ENCODE results near the gene SSC4D. TPM values are rescaled to one million over a fixed set of nuclear protein-coding genes. Genes with fewer than 3 reads are reported as not detected.

The SSC4D gene
- total and polyA plus RNA-seq, 9 of the 15 experiments (the other 6 are each of a cell fraction or from before 2014, with no cell fraction given), result 0.06 to 1.1 (median 0.85) TPM; not detected in 1

GRCh38 chr7:76372984-76373833 is 36.3 kb downstream of the SSC4D start (continued):
- TF ChIP-seq FOXK1 (CRISPR knock-in tag; IDR thresholded peaks at IDR 0.05; ENCODE audit: borderline replicate concordance), result peak; percentile 49; the same call in 1 of the 2 replicates
- no peak for TF ChIP-seq ZNF134 (CRISPR knock-in tag; conservative IDR thresholded peaks at IDR 0.05)
- TF ChIP-seq ZFP30 (CRISPR knock-in tag; IDR thresholded peaks at IDR 0.05; ENCODE audit: borderline replicate concordance), result no peak
- no peak for TF ChIP-seq FOXJ3 (CRISPR knock-in tag; IDR thresholded peaks at IDR 0.05)
- no peak for TF ChIP-seq CAMTA2 (CRISPR knock-in tag; conservative IDR thresholded peaks at IDR 0.05)
- TF ChIP-seq CC2D1A (IDR thresholded peaks at IDR 0.05), result peak; percentile 51; the same call in 1 of the 2 replicates
- TF ChIP-seq PRPF4 (IDR thresholded peaks at IDR 0.05; ENCODE audit: insufficient read depth, low read depth, low read length, poor library complexity, severe bottlenecking), result no peak
- no peak for TF ChIP-seq PYGO2 (tag; IDR thresholded peaks at IDR 0.05)
- no peak for TF ChIP-seq ZBTB8A (IDR thresholded peaks at IDR 0.05; ENCODE audit: partially characterized antibody)
- TF ChIP-seq ETS1 (conservative IDR thresholded peaks at IDR 0.05; ENCODE audit: control insufficient read depth, low read depth, low read length), result 0 out of 2 replicates have a peak, but pooled peaks have one; percentile 29
- peak; percentile 90 for TF ChIP-seq JUND (IDR thresholded peaks at IDR 0.05; ENCODE audit: borderline replicate concordance, low read depth, low read length)
- peak; percentile 87; the same call in 2 of the 3 replicates for TF ChIP-seq JUND (tag; IDR thresholded peaks at IDR 0.05; ENCODE audit: borderline replicate concordance, low read depth, low read length)
- TF ChIP-seq GATAD2A (IDR thresholded peaks at IDR 0.05), result peak; percentile 88
- TF ChIP-seq, protein P1, sequence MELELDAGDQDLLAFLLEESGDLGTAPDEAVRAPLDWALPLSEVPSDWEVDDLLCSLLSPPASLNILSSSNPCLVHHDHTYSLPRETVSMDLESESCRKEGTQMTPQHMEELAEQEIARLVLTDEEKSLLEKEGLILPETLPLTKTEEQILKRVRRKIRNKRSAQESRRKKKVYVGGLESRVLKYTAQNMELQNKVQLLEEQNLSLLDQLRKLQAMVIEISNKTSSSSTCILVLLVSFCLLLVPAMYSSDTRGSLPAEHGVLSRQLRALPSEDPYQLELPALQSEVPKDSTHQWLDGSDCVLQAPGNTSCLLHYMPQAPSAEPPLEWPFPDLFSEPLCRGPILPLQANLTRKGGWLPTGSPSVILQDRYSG (tag; conservative IDR thresholded peaks at IDR 0.05; ENCODE audit: low read depth), result peak; percentile 84
- TF ChIP-seq U2AF1 (optimal IDR thresholded peaks at IDR 0.05; ENCODE audit: low read depth, low read length), result no peak
- TF ChIP-seq, protein P2, sequence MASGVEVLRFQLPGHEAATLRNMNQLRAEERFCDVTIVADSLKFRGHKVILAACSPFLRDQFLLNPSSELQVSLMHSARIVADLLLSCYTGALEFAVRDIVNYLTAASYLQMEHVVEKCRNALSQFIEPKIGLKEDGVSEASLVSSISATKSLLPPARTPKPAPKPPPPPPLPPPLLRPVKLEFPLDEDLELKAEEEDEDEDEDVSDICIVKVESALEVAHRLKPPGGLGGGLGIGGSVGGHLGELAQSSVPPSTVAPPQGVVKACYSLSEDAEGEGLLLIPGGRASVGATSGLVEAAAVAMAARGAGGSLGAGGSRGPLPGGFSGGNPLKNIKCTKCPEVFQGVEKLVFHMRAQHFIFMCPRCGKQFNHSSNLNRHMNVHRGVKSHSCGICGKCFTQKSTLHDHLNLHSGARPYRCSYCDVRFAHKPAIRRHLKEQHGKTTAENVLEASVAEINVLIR (CRISPR knock-in tag; IDR thresholded peaks at IDR 0.05), result no peak
- TF ChIP-seq EZH2 (IDR thresholded peaks at IDR 0.05; ENCODE audit: borderline replicate concordance, low read depth, low read length), result no peak
- no peak for TF ChIP-seq ZNF282 (CRISPR knock-in tag; IDR thresholded peaks at IDR 0.05)
- no peak for TF ChIP-seq ELF1 (tag; IDR thresholded peaks at IDR 0.05)
- no peak for TF ChIP-seq SAP30 (IDR thresholded peaks at IDR 0.05; ENCODE audit: borderline replicate concordance, insufficient read depth, low read depth, low read length, poor library complexity, severe bottlenecking)
- TF ChIP-seq, protein P3, sequence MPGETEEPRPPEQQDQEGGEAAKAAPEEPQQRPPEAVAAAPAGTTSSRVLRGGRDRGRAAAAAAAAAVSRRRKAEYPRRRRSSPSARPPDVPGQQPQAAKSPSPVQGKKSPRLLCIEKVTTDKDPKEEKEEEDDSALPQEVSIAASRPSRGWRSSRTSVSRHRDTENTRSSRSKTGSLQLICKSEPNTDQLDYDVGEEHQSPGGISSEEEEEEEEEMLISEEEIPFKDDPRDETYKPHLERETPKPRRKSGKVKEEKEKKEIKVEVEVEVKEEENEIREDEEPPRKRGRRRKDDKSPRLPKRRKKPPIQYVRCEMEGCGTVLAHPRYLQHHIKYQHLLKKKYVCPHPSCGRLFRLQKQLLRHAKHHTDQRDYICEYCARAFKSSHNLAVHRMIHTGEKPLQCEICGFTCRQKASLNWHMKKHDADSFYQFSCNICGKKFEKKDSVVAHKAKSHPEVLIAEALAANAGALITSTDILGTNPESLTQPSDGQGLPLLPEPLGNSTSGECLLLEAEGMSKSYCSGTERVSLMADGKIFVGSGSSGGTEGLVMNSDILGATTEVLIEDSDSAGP (CRISPR knock-in tag; IDR thresholded peaks at IDR 0.05), result no peak
- peak in 1 of 2 experiments; percentile 88; a peak in 2 of 4 replicates for TF ChIP-seq RCOR1 (IDR thresholded peaks at IDR 0.05; ENCODE audit: borderline replicate concordance in 1 of 2, low read depth in 2 of 2, low read length in 2 of 2)

All from K562 (cell line).